GM12801 (cell line): ENCODE measurements around the gene STARD3.

Source experiments
- TF ChIP-seq, protein P1 (sequence below): IDR thresholded peaks from one replicate; pipeline ENCODE4 v1.5.1; 2011; ENCODE audit warnings: control low read depth; ENCODE audit not compliant: insufficient read length; ENCODE audit errors: extremely low read depth

Gene STARD3

DNA sequence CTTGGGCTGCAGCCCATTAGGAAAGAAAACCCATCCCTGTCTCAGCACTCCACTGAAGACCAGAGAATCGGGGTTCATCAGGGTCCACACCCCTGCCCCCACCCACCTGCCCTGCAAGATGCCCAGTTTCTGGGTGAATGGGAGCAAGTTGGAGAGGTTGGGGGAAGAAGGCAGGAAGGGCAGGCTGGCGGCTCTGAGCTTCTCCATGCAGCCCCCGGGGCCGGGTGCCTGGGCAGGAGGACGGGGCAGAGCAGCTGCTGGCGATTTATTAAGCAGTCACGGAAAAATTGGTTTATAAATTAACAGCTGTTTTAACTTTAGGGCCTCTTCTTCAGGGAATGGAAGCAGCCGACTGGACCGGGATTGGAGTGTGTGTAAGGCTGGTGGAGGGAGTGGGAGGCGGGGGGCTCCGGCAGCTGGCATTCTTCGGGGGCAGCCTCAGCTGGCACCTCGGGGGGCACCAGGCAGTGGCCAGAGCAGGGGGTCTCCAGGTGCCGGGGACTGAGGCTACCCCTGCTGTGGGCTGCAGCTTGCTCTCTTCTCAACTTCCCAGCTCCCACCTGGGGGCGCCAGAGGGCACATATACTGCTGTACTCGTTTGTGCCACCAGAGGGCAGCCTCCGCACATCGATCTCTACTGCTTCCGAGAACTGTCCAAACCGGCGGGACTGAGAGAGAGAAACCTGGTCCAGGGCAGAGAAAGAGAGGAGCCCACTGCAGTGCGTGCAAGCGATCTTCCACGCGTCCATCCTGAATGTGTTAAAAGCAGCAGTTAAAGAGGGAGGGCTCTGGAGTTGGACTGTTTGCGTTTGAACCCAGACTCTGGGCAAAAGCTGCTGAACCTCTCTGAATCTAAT lies 15.2 kb upstream of the STARD3 start:
- TF ChIP-seq, protein P1, sequence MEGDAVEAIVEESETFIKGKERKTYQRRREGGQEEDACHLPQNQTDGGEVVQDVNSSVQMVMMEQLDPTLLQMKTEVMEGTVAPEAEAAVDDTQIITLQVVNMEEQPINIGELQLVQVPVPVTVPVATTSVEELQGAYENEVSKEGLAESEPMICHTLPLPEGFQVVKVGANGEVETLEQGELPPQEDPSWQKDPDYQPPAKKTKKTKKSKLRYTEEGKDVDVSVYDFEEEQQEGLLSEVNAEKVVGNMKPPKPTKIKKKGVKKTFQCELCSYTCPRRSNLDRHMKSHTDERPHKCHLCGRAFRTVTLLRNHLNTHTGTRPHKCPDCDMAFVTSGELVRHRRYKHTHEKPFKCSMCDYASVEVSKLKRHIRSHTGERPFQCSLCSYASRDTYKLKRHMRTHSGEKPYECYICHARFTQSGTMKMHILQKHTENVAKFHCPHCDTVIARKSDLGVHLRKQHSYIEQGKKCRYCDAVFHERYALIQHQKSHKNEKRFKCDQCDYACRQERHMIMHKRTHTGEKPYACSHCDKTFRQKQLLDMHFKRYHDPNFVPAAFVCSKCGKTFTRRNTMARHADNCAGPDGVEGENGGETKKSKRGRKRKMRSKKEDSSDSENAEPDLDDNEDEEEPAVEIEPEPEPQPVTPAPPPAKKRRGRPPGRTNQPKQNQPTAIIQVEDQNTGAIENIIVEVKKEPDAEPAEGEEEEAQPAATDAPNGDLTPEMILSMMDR, result peak; percentile 100

DNA sequence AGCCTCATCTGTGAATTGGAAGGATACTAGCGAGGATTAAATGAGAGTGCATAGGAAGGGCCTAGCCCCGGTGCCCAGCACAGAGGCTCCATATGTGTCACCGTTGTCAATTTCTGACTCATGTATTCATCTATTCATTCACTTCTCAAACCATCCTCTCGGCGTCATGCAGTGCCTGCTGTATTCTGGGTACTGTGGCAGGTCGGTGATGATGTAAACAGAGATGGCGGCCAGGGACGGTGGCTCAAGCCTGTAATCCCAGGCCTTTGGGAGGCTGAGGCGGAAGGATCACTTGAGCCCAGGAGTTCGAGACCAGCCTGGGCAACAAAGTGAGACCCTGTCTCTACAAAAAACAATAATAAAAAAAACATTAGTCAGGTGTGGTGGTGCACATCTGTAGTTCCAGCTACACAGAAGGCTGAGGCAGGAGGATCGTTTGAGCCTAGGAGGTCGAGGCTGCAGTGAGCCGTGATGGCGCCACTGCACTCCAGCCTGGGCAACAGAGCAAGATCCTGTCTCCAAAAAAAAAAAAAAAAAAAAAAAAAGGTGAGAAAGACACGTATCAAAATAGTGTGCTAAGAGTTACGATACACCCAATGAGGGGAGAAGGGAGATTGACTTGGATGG lies 14.5 kb upstream of the STARD3 start:
- TF ChIP-seq, protein P1, result no peak

DNA sequence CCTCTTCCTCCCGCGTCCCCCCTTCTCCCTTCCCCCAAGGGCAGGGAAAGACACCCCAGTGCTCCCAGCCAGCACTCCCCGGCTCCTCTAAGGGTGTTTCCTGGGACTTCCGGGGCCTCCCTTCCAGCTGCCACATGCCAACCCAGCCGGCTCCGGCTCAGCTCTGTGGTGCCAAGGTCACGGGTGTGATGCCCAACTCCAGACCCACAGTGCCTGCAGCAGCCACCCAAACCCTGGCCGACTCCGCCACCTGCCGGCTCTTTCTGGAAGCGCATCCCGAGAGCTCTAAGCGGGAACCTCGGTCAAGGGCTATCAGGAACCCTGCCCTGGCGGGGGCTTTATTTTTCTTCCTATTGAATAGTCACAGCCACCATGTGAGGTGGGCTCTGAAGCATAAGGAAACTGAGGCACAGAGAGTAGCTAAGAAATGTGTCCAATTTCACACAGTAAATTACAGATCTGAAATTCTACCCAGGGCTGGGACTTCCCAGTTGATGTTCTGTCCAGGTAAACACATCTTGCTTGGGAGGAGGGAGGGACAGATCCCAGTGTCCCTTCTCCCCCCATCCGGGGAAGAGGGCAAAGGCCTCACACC lies 13.5 kb upstream of the STARD3 start:
- TF ChIP-seq, protein P1, result no peak

DNA sequence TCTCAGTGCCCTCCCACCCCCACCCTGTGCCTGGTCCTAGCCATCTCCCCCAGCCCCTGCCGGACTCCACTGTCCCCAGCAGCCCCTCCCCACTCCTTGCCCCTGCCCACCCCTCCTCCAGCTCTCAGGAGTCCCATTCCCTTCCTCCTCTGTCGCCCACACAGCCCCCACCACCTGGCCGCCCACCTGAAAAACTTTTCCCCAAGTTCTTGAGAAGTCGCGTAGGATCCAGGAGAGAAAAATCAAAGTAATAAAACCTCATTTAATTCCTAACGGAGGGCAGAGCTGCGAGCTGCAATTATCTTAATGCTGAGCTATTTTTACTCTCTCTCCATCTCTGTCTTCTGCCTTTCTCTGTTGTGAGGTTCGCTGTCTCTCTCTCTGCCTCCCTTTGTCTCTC lies 12.6 kb upstream of the STARD3 start:
- TF ChIP-seq, protein P1, result no peak

DNA sequence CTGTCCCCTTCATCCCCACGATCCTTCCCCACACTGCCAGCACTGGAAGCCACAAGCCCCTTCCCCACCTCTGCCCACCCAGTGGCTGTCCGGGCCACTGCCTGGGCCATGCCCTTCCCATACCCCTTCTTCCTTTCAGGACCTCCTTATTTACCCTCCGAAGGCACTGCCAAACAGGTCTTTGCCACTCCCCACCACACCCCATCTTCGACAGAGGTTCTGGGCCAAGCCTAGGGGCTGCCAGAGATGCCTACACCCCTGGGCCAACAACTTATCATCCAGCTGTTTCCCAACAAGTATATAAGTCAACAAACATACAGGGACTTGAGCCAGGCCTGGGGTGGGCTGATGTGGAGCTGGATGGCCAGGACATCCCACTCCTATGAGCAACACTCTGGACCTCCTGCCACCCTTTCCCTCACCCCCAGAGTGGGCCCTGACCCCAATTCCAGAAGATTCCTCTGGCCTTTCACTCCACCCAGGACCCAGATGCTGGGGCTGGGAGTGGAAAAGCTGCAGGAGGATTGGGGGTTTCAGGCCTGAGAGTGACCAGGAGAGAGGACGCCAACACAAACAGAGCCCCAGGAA lies 11.7 kb upstream of the STARD3 start:
- TF ChIP-seq, protein P1, result no peak

DNA sequence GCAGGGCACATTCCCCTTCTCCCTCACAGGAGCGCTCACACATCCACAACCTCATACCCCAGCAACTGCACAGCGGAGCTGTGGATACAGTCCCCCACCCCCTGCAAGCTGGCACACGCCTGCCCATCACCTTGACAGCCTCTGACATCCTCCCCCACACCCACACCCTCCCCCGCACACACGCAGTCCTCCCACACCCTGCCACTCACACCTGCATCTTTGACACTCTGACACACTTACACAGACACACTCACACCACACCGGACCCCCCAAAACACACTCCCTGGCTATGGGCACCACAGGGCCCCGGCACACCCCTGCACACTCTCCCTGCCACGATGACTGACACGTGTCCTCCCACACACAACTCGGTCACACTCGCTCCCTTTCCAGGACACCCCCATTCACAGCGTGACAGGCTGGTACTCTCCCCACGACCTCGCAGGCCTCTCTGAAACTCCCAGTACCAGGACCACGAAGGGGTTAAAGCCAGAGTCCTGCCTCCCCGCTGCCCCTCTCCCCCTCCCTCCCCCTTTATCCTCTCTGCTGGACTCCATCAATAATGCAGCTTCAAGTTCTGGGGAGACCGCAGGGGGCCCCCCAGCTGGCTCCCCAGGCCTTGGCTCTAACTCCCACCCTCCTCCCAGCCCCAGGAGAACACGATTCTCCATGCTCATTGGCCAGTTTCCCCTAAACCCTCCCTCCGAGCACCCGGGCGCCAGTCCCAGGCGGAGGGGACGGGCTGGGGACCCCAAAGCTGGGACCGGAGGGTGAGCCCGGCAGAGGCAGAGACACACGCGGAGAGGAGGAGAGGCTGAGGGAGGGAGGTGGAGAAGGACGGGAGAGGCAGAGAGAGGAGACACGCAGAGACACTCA lies 10.5 kb upstream of the STARD3 start, which contains the start of gene PPP1R1B:
Gene PPP1R1B, plus strand, starts transcription at position 782 of the 876 bp plus-strand sequence. CDS start 441 bp downstream, outside the sequence.
- TF ChIP-seq, protein P1, result no peak
